Measurements from ENCODE around the gene FTMT.

The FTMT gene

DNA sequence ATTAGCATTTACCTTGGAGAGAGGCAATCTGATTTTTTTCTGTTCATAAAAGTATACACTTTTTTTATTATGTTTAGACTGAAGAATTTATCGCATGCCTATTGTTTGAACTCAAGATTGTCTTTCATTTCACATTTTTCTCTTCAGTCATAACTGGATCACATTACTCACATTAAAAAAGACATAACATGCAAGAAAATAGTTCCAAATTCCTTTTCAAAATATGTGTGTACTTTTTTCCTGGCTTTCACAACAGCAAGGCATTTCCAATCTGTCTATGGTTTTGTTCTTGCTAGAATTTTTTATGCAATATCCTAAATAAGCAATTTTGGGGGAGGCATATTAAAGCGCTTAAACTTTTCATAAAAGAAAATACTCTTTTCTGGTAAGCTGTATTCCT, 21.2 kb downstream of the FTMT start:
- in situ Hi-C loops (cut with HindIII; ENCODE audit: low sequenced_read_pairs) = no loop called here
- DNase-seq (ENCODE audit: low read depth) = no peak
- no peak for TF ChIP-seq CTCF (IDR thresholded peaks at IDR 0.05; ENCODE audit: low read depth, low read length, missing control alignments)
- H3K4me3 ChIP-seq (ENCODE audit: low read depth, low read length) = no peak overlapping the region

- no peak for DNase-seq (ENCODE audit: low read depth)
- no peak for TF ChIP-seq CTCF (IDR thresholded peaks at IDR 0.05; ENCODE audit: low read depth, low read length, missing control alignments)
- H3K4me3 ChIP-seq (ENCODE audit: low read depth, low read length) = no peak overlapping the region
- in situ Hi-C loops (cut with HindIII; ENCODE audit: low sequenced_read_pairs) = no loop called here
Observed at GRCh38 chr5:121873409-121873808, 21.7 kb downstream of the FTMT start.

- TF ChIP-seq CTCF (IDR thresholded peaks at IDR 0.05; ENCODE audit: low read depth, low read length, missing control alignments) = no peak
- DNase-seq (ENCODE audit: low read depth) = no peak
- H3K4me3 ChIP-seq (ENCODE audit: low read depth, low read length) = no peak overlapping the region
- in situ Hi-C loops (cut with HindIII; ENCODE audit: low sequenced_read_pairs) = no loop called here
Observed at GRCh38 chr5:121885630-121886029, 33.9 kb downstream of the FTMT start.

DNA sequence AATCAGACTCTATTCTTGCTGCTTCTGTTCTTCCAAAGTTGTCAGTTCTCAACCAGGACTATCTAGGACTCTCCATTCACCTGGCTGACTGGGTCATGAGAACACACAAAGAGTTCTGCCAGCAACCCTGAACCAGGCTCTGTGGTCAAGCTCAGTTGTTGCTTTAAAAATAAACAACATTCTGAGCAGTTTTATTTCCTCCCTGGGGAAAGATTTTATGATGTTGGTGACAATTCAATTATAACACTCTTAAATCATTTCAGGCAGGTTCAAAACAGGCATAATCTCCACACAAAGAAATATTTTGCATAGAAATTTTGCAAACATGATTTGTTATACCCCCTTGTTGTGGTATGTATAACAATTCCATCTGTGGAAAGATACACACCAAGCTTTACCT, 36.0 kb downstream of the FTMT start:
- TF ChIP-seq CTCF (IDR thresholded peaks at IDR 0.05; ENCODE audit: low read depth, low read length, missing control alignments) = no peak
- in situ Hi-C loops (cut with HindIII; ENCODE audit: low sequenced_read_pairs) = no loop called here
- no peak for DNase-seq (ENCODE audit: low read depth)
- H3K4me3 ChIP-seq (ENCODE audit: low read depth, low read length) = no peak overlapping the region

- DNase-seq (ENCODE audit: low read depth) = no peak
- no peak for TF ChIP-seq CTCF (IDR thresholded peaks at IDR 0.05; ENCODE audit: low read depth, low read length, missing control alignments)
- in situ Hi-C loops (cut with HindIII; ENCODE audit: low sequenced_read_pairs) = no loop called here
Observed at GRCh38 chr5:121890297-121890858, 38.7 kb downstream of the FTMT start.

DNA sequence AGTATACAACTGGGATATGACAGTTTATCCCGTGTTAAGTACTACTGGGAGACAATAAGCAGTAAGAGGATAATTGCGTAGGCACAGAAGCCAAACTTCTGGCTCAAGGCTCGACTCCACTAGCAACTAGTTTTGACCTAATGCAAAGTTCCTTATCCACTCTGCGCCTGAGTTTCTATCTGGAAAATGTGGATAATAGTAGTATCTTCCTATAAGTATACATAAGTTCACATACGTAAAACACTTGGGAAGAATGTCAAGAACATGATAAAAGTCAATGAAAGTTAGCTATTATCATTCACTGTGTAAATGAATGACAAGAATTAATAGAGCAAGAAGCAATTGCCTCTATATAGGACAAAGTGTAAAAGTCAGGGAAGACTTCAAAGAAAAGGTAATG, 45.7 kb downstream of the FTMT start:
- H3K4me3 ChIP-seq (ENCODE audit: low read depth, low read length) = no peak overlapping the region
- TF ChIP-seq CTCF (IDR thresholded peaks at IDR 0.05; ENCODE audit: low read depth, low read length, missing control alignments) = no peak
- in situ Hi-C loops (cut with HindIII; ENCODE audit: low sequenced_read_pairs) = no loop called here
- no peak for DNase-seq (ENCODE audit: low read depth)

More at GRCh38 chr5:121890297-121890858, 38.7 kb downstream of the FTMT start:
- H3K4me3 ChIP-seq (ENCODE audit: low read depth, low read length) = no peak overlapping the region

- in situ Hi-C loops (cut with HindIII; ENCODE audit: low sequenced_read_pairs) = no loop called here
- DNase-seq (ENCODE audit: low read depth) = no peak
Observed at GRCh38 chr5:121899346-121899745, 47.7 kb downstream of the FTMT start.

More at GRCh38 chr5:121899346-121899745, 47.7 kb downstream of the FTMT start:
- no peak for TF ChIP-seq CTCF (IDR thresholded peaks at IDR 0.05; ENCODE audit: low read depth, low read length, missing control alignments)
- no peak overlapping the region for H3K4me3 ChIP-seq (ENCODE audit: low read depth, low read length)

Measured in astrocyte of the cerebellum (primary cell).